ENCODE results near the gene HOXB3.

HOXB3 gene

DNA sequence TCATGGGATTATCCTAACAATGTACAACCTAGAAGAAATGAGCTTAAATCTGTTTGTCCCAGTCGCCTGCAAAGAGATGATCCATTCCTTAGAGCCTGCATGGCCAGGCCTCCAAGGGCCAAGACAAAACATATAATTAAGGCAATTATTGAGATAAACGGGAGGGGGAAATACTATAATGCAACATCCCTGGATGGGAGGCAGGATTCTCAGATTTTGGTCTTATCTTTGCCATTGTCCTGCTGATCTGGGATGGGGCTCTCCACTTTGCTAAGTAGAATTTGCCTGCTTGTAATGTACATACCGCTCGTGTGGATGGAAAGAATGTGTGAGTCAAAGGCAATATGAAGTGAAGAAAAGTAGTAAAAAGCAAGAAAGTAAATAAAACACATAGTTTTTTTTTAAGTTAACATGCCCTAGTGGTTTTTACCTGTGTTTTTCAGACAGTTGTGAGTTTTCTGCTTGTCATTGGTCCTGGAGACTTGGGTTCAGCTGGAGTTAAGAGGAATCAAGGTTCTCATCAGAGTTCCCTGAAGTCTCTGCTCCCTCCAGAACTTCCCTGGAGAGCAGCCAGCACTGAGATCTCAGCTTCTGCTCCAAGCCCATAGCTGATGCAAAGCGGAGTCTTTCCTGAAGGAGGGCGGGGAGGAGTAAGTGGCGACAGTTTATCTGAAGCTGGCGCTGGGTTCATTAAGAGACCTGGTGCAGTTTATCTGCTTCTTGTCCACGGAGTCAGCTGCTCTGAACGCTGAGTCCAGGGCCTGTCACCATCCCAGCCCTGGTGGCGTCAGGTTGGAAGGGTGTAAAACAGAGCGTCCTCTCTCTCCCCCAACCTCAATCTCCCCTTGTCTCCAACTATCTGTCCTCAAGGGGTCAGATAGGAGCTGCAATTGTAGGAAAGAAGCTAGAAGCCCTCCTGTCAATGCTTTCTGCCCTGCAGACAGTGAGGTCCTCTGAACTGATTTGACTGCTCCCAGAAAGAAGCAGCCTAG is 89.3 kb downstream of the HOXB3 start:
- no peak for DNase-seq (ENCODE audit: low read depth, low spot score)

DNA sequence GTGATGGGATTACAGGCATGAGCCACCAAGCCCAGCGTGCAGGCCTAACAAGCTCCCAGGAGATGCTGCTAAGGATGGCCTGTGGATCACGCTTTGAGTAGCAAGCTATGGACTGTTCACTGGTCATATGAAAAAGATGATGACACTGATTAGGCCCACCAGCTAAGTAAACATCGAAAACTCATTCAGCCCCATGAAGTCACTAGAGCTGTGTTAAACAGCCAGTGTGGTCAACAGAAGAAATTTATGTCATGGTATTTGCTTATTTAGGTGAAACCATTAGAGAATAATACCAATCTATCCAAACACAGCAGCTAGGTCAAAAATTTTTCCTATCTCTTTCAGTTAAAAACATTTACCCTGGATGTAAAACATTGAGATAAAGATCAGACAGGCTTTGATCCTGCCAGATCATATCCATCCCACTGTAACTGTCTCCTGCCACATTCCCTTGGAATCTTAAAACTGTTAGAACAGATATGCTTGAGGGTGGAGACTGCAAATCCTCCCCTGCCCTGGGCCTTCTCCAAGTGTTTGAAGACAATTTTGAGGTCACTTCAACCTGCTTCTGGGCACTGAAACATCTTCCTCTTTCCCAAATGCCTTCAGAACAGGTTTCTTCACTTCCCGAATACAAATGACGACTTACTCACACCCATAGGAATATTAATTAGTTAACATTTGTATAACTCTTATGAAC is 90.2 kb downstream of the HOXB3 start:
- no peak for DNase-seq (ENCODE audit: low read depth, low spot score)

DNA sequence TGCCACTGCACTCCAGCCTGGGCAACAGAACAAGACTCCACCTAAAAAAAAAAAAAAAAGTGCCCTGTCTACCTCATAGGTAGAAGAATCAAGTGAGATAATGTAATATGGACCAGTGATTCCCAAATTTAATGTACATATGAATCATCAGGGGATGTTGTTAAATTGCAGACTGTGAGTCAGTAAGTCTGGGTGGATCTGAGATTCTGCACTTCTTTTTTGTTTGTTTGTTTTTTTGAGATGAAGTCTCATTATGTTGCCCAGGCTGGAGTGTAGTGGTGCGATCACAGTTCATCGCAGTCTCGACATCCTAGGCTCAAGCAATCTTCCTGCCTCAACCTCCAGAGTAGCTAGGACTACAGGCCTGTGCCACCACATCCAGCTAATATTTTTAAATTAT is 90.8 kb downstream of the HOXB3 start:
- DNase-seq (ENCODE audit: low read depth, low spot score), result no peak

Data from astrocyte of the hippocampus (primary cell).